Liver (tissue), 9 donors: ENCODE measurements around the gene GDI1. TPM values are rescaled to one million over a fixed set of nuclear protein-coding genes. Genes with fewer than 3 reads are reported as not detected.

ENCODE experiments used
- DNase-seq: peaks from one replicate; pipeline ENCODE4 v3.0.0-alpha.2; 2017; ENCODE audit warnings: low spot score
- H3K27ac ChIP-seq, 2 donors: one replicate each; pipeline ENCODE4 v1.7.0; 2013; ENCODE audit warnings: inconsistent platforms in 2 of 2, low read length in 2 of 2, control low read depth in 1 of 2, low read depth in 1 of 2, mild to moderate bottlenecking in 1 of 2
- H3K27me3 ChIP-seq, 4 donors: one replicate each; pipeline versions ENCODE4 v1.6.1 to v1.7.0; 2013; ENCODE audit warnings: low read length in 3 of 4, inconsistent platforms in 1 of 4, mild to moderate bottlenecking in 1 of 4, moderate library complexity in 1 of 4; ENCODE audit not compliant: control insufficient read depth in 4 of 4, insufficient read depth in 4 of 4
- H3K36me3 ChIP-seq, 4 donors: one replicate each; pipeline versions ENCODE4 v1.6.1 to v1.7.0; 2013; ENCODE audit warnings: low read length in 3 of 4, mild to moderate bottlenecking in 3 of 4, low read depth in 1 of 4, moderate library complexity in 1 of 4; ENCODE audit not compliant: control insufficient read depth in 4 of 4, insufficient read depth in 3 of 4
- H3K4me1 ChIP-seq, 4 donors: one replicate each; pipeline versions ENCODE4 v1.6.1 to v1.7.0; 2013; ENCODE audit warnings: low read length in 3 of 4, mild to moderate bottlenecking in 3 of 4, moderate library complexity in 1 of 4; ENCODE audit not compliant: control insufficient read depth in 4 of 4, insufficient read depth in 4 of 4
- H3K4me3 ChIP-seq, 3 donors: one replicate each; pipeline versions ENCODE4 v1.6.1 to v1.7.0; 2013; ENCODE audit warnings: low read length in 3 of 3, control low read depth in 1 of 3, low read depth in 1 of 3, mild to moderate bottlenecking in 1 of 3
- H3K9ac ChIP-seq, 2 donors: one replicate each; pipeline ENCODE4 v1.7.0; 2013; ENCODE audit warnings: low read length in 2 of 2, mild to moderate bottlenecking in 2 of 2, moderate library complexity in 2 of 2, control low read depth in 1 of 2, low read depth in 1 of 2
- H3K9me3 ChIP-seq, 4 donors: one replicate each; pipeline versions ENCODE4 v1.6.1 to v1.7.0; 2013; ENCODE audit warnings: low read length in 3 of 4; ENCODE audit not compliant: control insufficient read depth in 4 of 4
- ATF3 ChIP-seq: IDR thresholded peaks from 2 replicates; pipeline ENCODE4 v1.6.1; 2016; ENCODE audit warnings: antibody characterized with exemption
- EGR1 ChIP-seq, 2 donors: IDR thresholded peaks; 2 replicates each; pipeline ENCODE4 v1.6.1; 2016 to 2018; ENCODE audit warnings: antibody characterized with exemption in 2 of 2, low read depth in 2 of 2
- FOXA1 ChIP-seq: IDR thresholded peaks from 2 replicates; pipeline ENCODE4 v1.6.1; 2016; ENCODE audit warnings: antibody characterized with exemption
- FOXA2 ChIP-seq: IDR thresholded peaks from 2 replicates; pipeline ENCODE4 v1.6.1; 2016; ENCODE audit warnings: antibody characterized with exemption
- GABPA ChIP-seq, 2 donors: IDR thresholded peaks in 1 of 2; conservative IDR thresholded peaks in 1 of 2; 2 replicates each; pipeline ENCODE4 v1.6.1; 2016; ENCODE audit warnings: antibody characterized with exemption in 2 of 2, mild to moderate bottlenecking in 1 of 2, moderate library complexity in 1 of 2
- HNF4A ChIP-seq, 2 donors: conservative IDR thresholded peaks; 2 replicates each; pipeline ENCODE4 v1.6.1; 2016; ENCODE audit warnings: antibody characterized with exemption in 2 of 2, mild to moderate bottlenecking in 2 of 2
- HNF4G ChIP-seq: IDR thresholded peaks from 2 replicates; pipeline ENCODE4 v1.6.1; 2016; ENCODE audit warnings: antibody characterized with exemption
- JUND ChIP-seq, 2 donors: IDR thresholded peaks; 2 replicates each; pipeline ENCODE4 v1.6.1; 2016; ENCODE audit warnings: antibody characterized with exemption in 2 of 2
- MAX ChIP-seq: IDR thresholded peaks from 2 replicates; pipeline ENCODE4 v1.6.1; 2016; ENCODE audit warnings: antibody characterized with exemption
- NR2F2 ChIP-seq: IDR thresholded peaks from 2 replicates; pipeline ENCODE4 v1.6.1; 2016; ENCODE audit warnings: antibody characterized with exemption
- RAD21 ChIP-seq, 2 donors: IDR thresholded peaks; 2 replicates each; pipeline ENCODE4 v1.6.1; 2016; ENCODE audit warnings: antibody characterized with exemption in 2 of 2, mild to moderate bottlenecking in 2 of 2
- RXRA ChIP-seq, 2 donors: IDR thresholded peaks; 2 replicates each; pipeline ENCODE4 v1.6.1; 2017 to 2018; ENCODE audit warnings: antibody characterized with exemption in 2 of 2, mild to moderate bottlenecking in 1 of 2
- SP1 ChIP-seq: IDR thresholded peaks from 2 replicates; pipeline ENCODE4 v1.6.1; 2018; ENCODE audit warnings: antibody characterized with exemption, mild to moderate bottlenecking
- TAF1 ChIP-seq: conservative IDR thresholded peaks from 2 replicates; pipeline ENCODE4 v1.6.1; 2016; ENCODE audit warnings: antibody characterized with exemption, mild to moderate bottlenecking
- YY1 ChIP-seq: IDR thresholded peaks from 2 replicates; pipeline ENCODE4 v1.6.1; 2016; ENCODE audit warnings: antibody characterized with exemption, mild to moderate bottlenecking
- ZBTB33 ChIP-seq: IDR thresholded peaks from 2 replicates; pipeline ENCODE4 v1.6.1; 2016; ENCODE audit warnings: antibody characterized with exemption
- WGBS: extraction: QIAGEN DNeasy Blood & Tissue Kit; methylation state at CpG from one replicate; pipeline ENCODE4 v1.1.7; 2013; 5-methylcytosine and 5-hydroxymethylcytosine counted together
- polyA plus RNA-seq, 2 donors: library from polyadenylated mRNA; stranded (reverse) in 1 of 2; unstranded in 1 of 2; fragments of 200-250 nt in 1 of 2; fragments of >200 nt in 1 of 2; fragmentation: Nextera tagmentation in 1 of 2; extraction: Ambion mirVana in 1 of 2; gene quantifications; one replicate each; pipeline versions ENCODE4 v1.2.1 to v1.2.3, GENCODE V29; 2013 to 2015
- total RNA-seq, 2 donors: library from RNA; depleted of rRNA; stranded (reverse); fragments of >200 nt; gene quantifications; one replicate each; pipeline ENCODE4 v1.2.3, GENCODE V29; 2014
- TF ChIP-seq, protein P1 (sequence below): fragments of 150-350 bp; IDR thresholded peaks from 2 replicates; pipeline ENCODE4 v1.5.1; 2017; ENCODE audit warnings: improper control_type of control experiment, low read depth, low read length; ENCODE audit not compliant: missing input control
- TF ChIP-seq, protein P2 (sequence below): IDR thresholded peaks from 2 replicates; pipeline ENCODE4 v1.6.1; 2016; ENCODE audit warnings: antibody characterized with exemption, mild to moderate bottlenecking
- donor health status: healthy.
- donor health status: healthy.
- donor health status: healthy.
- donor health status: healthy.
- donor health status: healthy.

GDI1 gene
- total and polyA plus RNA-seq, 4 donors: 12.8 to 35.6 (median 20.5) TPM

DNA sequence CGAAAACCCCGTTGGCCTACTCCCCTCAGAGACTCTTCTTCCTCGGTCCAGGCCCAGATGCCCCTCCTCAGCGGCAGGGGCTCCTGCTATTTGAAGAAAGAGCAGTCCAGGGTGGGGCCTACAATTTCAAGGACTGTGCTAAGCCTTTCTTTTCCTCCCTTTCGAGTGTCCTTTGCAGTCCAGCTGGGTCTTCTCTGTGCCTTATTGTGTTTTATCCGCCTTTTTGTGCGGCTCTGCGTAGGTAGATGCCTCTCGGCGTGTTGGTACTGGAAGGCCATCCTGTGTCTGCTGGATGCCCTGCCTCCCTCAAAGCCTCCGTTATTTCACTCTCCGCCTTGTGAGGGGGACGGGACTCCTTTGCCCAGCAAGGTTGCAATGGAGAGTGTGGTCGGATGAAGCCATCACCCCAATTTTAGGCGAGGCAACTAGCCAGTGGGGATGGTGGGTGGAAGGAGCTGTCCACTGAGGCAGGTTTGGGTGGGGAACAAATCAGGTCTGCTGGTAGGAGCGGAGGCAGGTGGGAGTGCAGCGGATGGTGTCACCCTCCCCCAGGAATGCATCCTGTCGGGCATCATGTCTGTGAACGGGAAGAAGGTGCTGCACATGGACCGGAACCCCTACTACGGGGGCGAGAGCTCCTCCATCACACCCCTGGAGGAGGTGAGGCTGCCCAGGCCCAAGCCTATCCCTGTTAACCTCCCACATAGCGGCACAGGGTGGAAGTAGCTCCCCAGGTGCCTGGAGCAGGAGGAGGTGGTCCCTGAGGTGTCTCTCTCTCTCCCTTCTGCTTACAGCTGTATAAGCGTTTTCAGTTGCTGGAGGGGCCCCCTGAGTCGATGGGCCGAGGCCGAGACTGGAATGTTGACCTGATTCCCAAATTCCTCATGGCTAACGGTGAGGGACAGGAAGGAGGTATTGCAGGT is 1.3 kb downstream of the GDI1 start:
- Histone ChIP-seq H3K27me3 (no peaks in the 10 kb centered on the region), H3K4me3 (peak overlapping the region; percentile 50 to 75 (median 75)), H3K36me3 (peaks cover 0 to 13% (median 5%) of the 10 kb centered on the region in 4 donors), H3K9me3 (no peaks in the 10 kb centered on the region), H3K4me1 (peaks cover 10 to 18% (median 14%) of the 10 kb centered on the region in 4 donors), H3K9ac (no peak overlapping the region), H3K27ac (no peak overlapping the region)
- no peak for DNase-seq
- TF ChIP-seq FOXA1 (no peak), RXRA (IDR thresholded peaks at IDR 0.05) (no peak), SP1 (no peak), RAD21 (IDR thresholded peaks at IDR 0.05) (no peak), NR2F2 (no peak), EGR1 (IDR thresholded peaks at IDR 0.05; ENCODE audit: low read depth in 2 of 2) (no peak), MAX (no peak), GABPA (IDR thresholded peaks at IDR 0.05 in 1 of 2, conservative IDR thresholded peaks at IDR 0.05 in 1 of 2) (no peak)
- TF ChIP-seq, protein P1, sequence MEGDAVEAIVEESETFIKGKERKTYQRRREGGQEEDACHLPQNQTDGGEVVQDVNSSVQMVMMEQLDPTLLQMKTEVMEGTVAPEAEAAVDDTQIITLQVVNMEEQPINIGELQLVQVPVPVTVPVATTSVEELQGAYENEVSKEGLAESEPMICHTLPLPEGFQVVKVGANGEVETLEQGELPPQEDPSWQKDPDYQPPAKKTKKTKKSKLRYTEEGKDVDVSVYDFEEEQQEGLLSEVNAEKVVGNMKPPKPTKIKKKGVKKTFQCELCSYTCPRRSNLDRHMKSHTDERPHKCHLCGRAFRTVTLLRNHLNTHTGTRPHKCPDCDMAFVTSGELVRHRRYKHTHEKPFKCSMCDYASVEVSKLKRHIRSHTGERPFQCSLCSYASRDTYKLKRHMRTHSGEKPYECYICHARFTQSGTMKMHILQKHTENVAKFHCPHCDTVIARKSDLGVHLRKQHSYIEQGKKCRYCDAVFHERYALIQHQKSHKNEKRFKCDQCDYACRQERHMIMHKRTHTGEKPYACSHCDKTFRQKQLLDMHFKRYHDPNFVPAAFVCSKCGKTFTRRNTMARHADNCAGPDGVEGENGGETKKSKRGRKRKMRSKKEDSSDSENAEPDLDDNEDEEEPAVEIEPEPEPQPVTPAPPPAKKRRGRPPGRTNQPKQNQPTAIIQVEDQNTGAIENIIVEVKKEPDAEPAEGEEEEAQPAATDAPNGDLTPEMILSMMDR: no peak
- 78% methylated on average over 28 of the region's 28 CpGs for WGBS

DNA sequence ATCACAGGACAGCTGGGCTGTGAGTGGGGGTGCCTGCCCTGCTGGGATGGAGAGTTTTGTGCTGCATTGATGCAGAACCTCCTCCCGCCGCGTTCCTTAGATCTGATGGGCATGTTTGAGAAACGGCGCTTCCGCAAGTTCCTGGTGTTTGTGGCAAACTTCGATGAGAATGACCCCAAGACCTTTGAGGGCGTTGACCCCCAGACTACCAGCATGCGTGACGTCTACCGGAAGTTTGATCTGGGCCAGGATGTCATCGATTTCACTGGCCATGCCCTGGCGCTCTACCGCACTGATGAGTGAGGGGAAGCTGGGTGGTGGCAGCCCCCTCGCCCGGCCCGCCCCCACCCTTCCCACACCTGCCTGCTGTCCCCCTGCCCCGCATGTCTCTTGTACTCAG is 2.9 kb downstream of the GDI1 start:
- 42% methylated on average over 18 of the region's 18 CpGs for WGBS
- H3K4me1 ChIP-seq: peaks cover 10 to 27% (median 17%) of the 10 kb centered on the region in 4 donors
- H3K27ac ChIP-seq: peak overlapping the region in 1 of 2 donors; percentile 67

More for the DNA sequence above, 2.9 kb downstream of the GDI1 start:
- Histone ChIP-seq H3K27me3 (no peaks in the 10 kb centered on the region), H3K9me3 (no peaks in the 10 kb centered on the region), H3K9ac (no peak overlapping the region), H3K4me3 (no peak overlapping the region), H3K36me3 (peaks cover 0 to 10% (median 2%) of the 10 kb centered on the region in 4 donors)
- peak; percentile 52 for TF ChIP-seq SP1
- TF ChIP-seq EGR1 (IDR thresholded peaks at IDR 0.05; ENCODE audit: low read depth in 2 of 2): no peak
- TF ChIP-seq TAF1: no peak
- TF ChIP-seq, protein P2, sequence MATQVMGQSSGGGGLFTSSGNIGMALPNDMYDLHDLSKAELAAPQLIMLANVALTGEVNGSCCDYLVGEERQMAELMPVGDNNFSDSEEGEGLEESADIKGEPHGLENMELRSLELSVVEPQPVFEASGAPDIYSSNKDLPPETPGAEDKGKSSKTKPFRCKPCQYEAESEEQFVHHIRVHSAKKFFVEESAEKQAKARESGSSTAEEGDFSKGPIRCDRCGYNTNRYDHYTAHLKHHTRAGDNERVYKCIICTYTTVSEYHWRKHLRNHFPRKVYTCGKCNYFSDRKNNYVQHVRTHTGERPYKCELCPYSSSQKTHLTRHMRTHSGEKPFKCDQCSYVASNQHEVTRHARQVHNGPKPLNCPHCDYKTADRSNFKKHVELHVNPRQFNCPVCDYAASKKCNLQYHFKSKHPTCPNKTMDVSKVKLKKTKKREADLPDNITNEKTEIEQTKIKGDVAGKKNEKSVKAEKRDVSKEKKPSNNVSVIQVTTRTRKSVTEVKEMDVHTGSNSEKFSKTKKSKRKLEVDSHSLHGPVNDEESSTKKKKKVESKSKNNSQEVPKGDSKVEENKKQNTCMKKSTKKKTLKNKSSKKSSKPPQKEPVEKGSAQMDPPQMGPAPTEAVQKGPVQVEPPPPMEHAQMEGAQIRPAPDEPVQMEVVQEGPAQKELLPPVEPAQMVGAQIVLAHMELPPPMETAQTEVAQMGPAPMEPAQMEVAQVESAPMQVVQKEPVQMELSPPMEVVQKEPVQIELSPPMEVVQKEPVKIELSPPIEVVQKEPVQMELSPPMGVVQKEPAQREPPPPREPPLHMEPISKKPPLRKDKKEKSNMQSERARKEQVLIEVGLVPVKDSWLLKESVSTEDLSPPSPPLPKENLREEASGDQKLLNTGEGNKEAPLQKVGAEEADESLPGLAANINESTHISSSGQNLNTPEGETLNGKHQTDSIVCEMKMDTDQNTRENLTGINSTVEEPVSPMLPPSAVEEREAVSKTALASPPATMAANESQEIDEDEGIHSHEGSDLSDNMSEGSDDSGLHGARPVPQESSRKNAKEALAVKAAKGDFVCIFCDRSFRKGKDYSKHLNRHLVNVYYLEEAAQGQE: no peak
- TF ChIP-seq RAD21 (IDR thresholded peaks at IDR 0.05): no peak
- TF ChIP-seq YY1: no peak
- no peak for TF ChIP-seq MAX
- TF ChIP-seq GABPA (IDR thresholded peaks at IDR 0.05 in 1 of 2, conservative IDR thresholded peaks at IDR 0.05 in 1 of 2): peak; percentile 67 to 84
- TF ChIP-seq HNF4G: no peak
- no peak for TF ChIP-seq ZBTB33
- no peak for TF ChIP-seq HNF4A (conservative IDR thresholded peaks at IDR 0.05)
- no peak for TF ChIP-seq FOXA1
- TF ChIP-seq, protein P1: no peak
- TF ChIP-seq NR2F2: peak; percentile 55
- TF ChIP-seq JUND (IDR thresholded peaks at IDR 0.05): no peak
- no peak for TF ChIP-seq FOXA2
- peak; percentile 88 to 92 for TF ChIP-seq RXRA (IDR thresholded peaks at IDR 0.05)
- TF ChIP-seq ATF3: no peak
- DNase-seq: no peak
